ENCODE measurements around the gene MMS19.

GRCh38 chr10:97452352-97452751 is 45.9 kb downstream of the MMS19 start:
- TF ChIP-seq, protein P1, sequence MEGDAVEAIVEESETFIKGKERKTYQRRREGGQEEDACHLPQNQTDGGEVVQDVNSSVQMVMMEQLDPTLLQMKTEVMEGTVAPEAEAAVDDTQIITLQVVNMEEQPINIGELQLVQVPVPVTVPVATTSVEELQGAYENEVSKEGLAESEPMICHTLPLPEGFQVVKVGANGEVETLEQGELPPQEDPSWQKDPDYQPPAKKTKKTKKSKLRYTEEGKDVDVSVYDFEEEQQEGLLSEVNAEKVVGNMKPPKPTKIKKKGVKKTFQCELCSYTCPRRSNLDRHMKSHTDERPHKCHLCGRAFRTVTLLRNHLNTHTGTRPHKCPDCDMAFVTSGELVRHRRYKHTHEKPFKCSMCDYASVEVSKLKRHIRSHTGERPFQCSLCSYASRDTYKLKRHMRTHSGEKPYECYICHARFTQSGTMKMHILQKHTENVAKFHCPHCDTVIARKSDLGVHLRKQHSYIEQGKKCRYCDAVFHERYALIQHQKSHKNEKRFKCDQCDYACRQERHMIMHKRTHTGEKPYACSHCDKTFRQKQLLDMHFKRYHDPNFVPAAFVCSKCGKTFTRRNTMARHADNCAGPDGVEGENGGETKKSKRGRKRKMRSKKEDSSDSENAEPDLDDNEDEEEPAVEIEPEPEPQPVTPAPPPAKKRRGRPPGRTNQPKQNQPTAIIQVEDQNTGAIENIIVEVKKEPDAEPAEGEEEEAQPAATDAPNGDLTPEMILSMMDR (IDR thresholded peaks at IDR 0.05; ENCODE audit: low read depth, low read length): no peak
- TF ChIP-seq EZH2phosphoT487 (IDR thresholded peaks at IDR 0.05; ENCODE audit: low read depth): no peak

Data from OCI-LY3 (cell line).